Endothelial cell of umbilical vein (primary cell): Measurements from ENCODE around the gene RBM42.

ENCODE experiments used
- CTCF ChIP-seq, 2 donors: IDR thresholded peaks; 1 replicate in 1 of 2; 2 replicates in 1 of 2; pipeline ENCODE4 v1.5.1; 2011; ENCODE audit warnings: low read length in 2 of 2, mild to moderate bottlenecking in 2 of 2, moderate library complexity in 2 of 2, control low read depth in 1 of 2, inconsistent platforms in 1 of 2, low read depth in 1 of 2; ENCODE audit not compliant: insufficient read depth in 1 of 2; ENCODE audit errors: extremely low read depth in 1 of 2
- EZH2 ChIP-seq: IDR thresholded peaks from 2 replicates; pipeline ENCODE4 v1.6.1; 2012; ENCODE audit warnings: borderline replicate concordance, low read depth, mild to moderate bottlenecking, moderate library complexity, low read length, inconsistent platforms; ENCODE audit not compliant: severe bottlenecking
- FOS ChIP-seq: IDR thresholded peaks from 2 replicates; pipeline ENCODE4 v1.6.1; 2011; ENCODE audit warnings: mild to moderate bottlenecking, low read length, moderate library complexity, borderline replicate concordance; ENCODE audit not compliant: insufficient read depth
- GATA2 ChIP-seq: IDR thresholded peaks from 2 replicates; pipeline ENCODE4 v1.7.0; 2011; ENCODE audit warnings: low read depth, mild to moderate bottlenecking, moderate library complexity, mixed read lengths, low read length; ENCODE audit not compliant: insufficient read length, insufficient read depth
- JUN ChIP-seq: IDR thresholded peaks from 2 replicates; pipeline ENCODE4 v1.6.1; 2011; ENCODE audit warnings: borderline replicate concordance, low read depth; ENCODE audit not compliant: insufficient read length, insufficient read depth
- MAX ChIP-seq: IDR thresholded peaks from 2 replicates; pipeline ENCODE4 v1.6.1; 2011; ENCODE audit not compliant: insufficient read depth, insufficient read length
- MYC ChIP-seq: IDR thresholded peaks from one replicate; pipeline ENCODE4 v1.6.1; 2011; ENCODE audit warnings: mild to moderate bottlenecking, low read depth, low read length
- POLR2A ChIP-seq: IDR thresholded peaks from 2 replicates; pipeline ENCODE4 v1.6.1; 2012; ENCODE audit warnings: low read depth, mild to moderate bottlenecking, control low read depth, low read length
- POLR2AphosphoS5 ChIP-seq: IDR thresholded peaks from 2 replicates; pipeline ENCODE4 v1.6.1; 2012; ENCODE audit warnings: low read depth, mild to moderate bottlenecking, control low read depth, low read length, moderate library complexity; ENCODE audit not compliant: insufficient read depth

- TF ChIP-seq MAX, result no peak
- no peak for TF ChIP-seq CTCF (IDR thresholded peaks at IDR 0.05; ENCODE audit: extremely low read depth in 1 of 2, insufficient read depth in 1 of 2, low read depth in 1 of 2, low read length in 2 of 2)
- no peak for TF ChIP-seq POLR2A
- no peak for TF ChIP-seq EZH2
- no peak for TF ChIP-seq POLR2AphosphoS5
- TF ChIP-seq MYC, result no peak
- TF ChIP-seq JUN, result no peak
- TF ChIP-seq FOS, result no peak
- TF ChIP-seq GATA2, result no peak
These were observed 26.9 kb upstream of the RBM42 start for GRCh38 chr19:35601971-35602370.
